GM12891 (cell line): Measurements from ENCODE around the gene PTPRO.

Experiments used
- POLR2A ChIP-seq: IDR thresholded peaks from 2 replicates; pipeline ENCODE4 v1.6.1; 2011; ENCODE audit warnings: low read depth, low read length, control low read depth
- POLR2AphosphoS5 ChIP-seq: IDR thresholded peaks from 2 replicates; pipeline ENCODE4 v1.6.1; 2011; ENCODE audit warnings: low read depth, low read length, control low read depth
- SPI1 ChIP-seq: IDR thresholded peaks from 2 replicates; pipeline ENCODE4 v1.6.1; 2011; ENCODE audit warnings: low read depth, low read length, control low read depth

DNA sequence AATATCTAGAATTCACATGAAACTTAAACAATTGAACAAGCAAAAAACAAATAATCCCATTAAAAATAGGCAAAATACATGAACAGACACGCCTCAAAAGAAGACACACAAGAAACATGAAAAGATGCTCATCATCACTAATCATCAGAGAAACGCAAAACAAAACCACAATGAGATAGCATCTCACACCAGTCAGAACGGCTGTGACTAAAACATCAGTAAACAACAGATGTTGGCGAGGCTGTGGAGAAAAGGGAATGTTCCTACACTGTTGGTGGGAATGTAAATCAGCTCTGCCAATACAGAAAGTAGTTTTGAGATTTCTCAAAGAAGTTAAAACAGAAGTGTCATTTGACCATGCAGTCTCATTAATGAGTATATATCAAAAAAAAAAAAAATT is 121.3 kb downstream of the PTPRO start:
- TF ChIP-seq POLR2AphosphoS5 (no peak), POLR2A (no peak), SPI1 (no peak)
